ENCODE results near the gene GIPR.

GIPR gene

DNA sequence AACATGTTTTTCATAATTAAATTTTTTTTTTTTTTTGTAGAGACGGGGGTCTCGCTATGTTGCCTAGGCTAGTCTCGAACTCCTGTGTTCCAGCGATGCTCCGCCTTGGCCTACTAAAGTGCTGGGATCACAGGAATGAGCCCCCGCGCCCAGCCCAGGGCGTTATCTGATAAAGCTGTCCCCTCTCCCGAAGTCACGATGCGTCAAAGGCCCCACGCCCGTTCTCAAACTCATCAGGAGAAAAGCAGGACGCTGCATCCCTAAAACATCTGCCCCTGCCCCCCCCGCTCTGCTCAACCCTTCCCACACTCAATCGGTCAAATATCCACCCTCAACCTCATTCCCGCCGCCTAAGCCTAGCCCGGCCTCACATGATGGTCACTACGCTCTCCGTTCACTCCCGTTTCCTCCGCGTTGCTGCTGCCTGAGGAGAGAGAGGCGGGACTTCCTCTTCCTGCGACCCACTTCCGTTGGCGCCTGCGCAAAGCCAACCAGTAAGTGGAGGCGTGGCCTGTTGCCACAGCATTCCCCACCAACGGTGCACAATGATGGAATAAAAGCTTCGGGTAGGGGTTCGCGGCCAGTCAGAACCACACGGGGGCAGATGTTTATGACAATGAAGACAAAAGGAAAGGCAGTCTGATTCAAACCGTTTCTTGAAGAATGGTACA, 23.6 kb downstream of the GIPR start, which contains the start of gene SNRPD2:
Gene SNRPD2 (minus strand): TSS at position 438 of the 671 bp plus-strand sequence. CDS start 65 bp downstream, at position 373.
- peak; percentile 83 for DNase-seq (ENCODE audit: extremely low read depth, low read depth)
- peak within 1 kb of the TSS; percentile 98 for H3K4me3 ChIP-seq (replicated peaks; ENCODE audit: low read depth, low read length)
- TF ChIP-seq, protein P1, sequence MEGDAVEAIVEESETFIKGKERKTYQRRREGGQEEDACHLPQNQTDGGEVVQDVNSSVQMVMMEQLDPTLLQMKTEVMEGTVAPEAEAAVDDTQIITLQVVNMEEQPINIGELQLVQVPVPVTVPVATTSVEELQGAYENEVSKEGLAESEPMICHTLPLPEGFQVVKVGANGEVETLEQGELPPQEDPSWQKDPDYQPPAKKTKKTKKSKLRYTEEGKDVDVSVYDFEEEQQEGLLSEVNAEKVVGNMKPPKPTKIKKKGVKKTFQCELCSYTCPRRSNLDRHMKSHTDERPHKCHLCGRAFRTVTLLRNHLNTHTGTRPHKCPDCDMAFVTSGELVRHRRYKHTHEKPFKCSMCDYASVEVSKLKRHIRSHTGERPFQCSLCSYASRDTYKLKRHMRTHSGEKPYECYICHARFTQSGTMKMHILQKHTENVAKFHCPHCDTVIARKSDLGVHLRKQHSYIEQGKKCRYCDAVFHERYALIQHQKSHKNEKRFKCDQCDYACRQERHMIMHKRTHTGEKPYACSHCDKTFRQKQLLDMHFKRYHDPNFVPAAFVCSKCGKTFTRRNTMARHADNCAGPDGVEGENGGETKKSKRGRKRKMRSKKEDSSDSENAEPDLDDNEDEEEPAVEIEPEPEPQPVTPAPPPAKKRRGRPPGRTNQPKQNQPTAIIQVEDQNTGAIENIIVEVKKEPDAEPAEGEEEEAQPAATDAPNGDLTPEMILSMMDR (IDR thresholded peaks at IDR 0.05; ENCODE audit: low read depth, low read length, missing control alignments), result no peak

DNA sequence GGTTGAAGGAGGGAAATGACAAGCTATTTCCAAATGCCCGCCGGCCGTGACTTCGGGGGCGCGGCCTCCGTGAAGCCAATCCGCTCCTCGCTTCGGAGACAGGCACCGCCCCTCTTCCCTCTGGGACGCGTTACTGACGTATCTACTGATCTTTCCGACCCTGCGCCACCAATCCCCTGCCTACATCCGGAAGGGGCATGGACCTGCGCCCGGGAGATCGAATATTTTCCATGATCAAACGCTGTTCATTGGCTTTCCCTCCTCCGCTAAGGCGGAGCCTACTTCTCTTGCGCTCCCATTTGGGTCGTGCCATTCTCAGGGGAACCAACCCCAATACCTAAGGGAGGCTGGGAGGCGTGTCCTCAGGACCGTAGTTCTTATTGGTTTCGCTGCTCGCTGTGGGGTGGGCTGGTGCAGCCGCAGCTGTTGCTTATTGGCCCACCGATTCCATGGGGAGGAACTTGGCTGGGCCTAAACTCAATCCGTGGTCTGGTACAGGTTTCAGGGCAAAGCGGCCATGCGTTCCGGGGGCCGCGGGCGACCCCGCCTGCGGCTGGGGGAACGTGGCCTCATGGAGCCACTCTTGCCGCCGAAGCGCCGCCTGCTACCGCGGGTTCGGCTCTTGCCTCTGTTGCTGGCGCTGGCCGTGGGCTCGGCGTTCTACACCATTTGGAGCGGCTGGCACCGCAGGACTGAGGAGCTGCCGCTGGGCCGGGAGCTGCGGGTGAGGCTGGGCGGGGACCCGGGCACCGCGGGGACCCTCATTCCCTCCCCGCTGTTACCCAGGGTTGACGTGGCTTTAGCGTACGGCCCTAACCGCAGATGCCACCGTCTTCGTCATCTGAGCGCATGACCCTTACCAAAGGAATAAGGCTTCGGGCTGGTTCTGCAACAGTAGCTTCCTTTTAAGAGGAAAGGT, 24.4 kb downstream of the GIPR start, which contains the start of gene QPCTL:
Gene QPCTL (plus strand): TSS at position 480 of the 919 bp plus-strand sequence. CDS start 38 bp downstream, at position 518.
- TF ChIP-seq, protein P1 (IDR thresholded peaks at IDR 0.05; ENCODE audit: low read depth, low read length, missing control alignments), result no peak

DNA sequence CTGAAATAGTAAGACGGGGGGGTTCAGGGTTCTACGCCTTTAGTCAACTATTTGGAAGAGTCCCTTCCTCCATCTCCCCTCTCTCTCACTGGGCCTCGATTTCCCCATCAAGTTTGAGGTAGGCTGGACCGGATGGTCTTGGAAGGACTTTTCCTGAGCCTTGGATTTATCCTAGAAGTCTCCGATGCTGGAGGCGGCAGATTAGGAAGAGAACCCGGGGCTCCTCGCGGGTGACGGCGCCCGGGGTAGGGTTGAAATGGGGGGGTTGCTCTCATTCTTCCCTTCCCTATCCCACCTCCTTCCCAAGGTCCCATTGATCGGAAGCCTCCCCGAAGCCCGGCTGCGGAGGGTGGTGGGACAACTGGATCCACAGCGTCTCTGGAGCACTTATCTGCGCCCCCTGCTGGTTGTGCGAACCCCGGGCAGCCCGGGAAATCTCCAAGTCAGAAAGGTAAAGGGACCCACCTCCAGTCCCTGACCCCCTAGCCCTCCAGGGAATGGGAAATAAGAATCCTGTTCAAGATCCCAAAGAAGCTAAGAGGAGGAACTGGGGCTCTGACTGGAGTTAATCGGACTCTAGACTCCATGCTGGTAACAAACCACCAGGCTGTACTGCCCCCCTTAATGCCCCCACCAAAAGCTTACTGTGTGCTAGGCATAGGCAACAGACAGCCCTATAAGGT, 25.2 kb downstream of the GIPR start:
- TF ChIP-seq, protein P1 (IDR thresholded peaks at IDR 0.05; ENCODE audit: low read depth, low read length, missing control alignments), result peak; percentile 98
- DNase-seq (ENCODE audit: extremely low read depth, low read depth), result no peak
- H3K4me3 ChIP-seq (replicated peaks; ENCODE audit: low read depth, low read length), result peak overlapping the region; percentile 98

More for the DNA sequence above, 24.4 kb downstream of the GIPR start, which contains the start of gene QPCTL:
- peak within 1 kb of the TSS; percentile 98 for H3K4me3 ChIP-seq (replicated peaks; ENCODE audit: low read depth, low read length)
- DNase-seq (ENCODE audit: extremely low read depth, low read depth), result peak; percentile 99

DNA sequence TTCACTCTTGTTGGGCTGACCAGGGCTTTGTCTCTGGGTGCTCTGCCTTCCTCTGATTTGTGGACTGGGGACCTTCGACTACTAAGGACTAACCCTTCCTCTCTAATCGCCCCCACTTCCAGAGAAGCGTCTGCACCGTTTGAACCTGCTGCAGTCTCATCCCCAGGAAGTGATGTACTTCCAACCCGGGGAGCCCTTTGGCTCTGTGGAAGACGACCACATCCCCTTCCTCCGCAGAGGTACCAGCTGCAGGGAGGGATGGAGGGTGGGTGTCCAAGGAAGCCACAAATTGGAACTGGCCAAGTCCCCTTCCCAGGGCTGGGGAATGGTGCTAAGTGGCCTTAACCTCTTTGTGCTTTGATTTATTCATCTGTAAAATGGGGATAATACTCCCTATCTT, 33.7 kb downstream of the GIPR start:
- DNase-seq (ENCODE audit: extremely low read depth, low read depth), result no peak
- H3K4me3 ChIP-seq (replicated peaks; ENCODE audit: low read depth, low read length), result no peak overlapping the region
- TF ChIP-seq, protein P1 (IDR thresholded peaks at IDR 0.05; ENCODE audit: low read depth, low read length, missing control alignments), result no peak

DNA sequence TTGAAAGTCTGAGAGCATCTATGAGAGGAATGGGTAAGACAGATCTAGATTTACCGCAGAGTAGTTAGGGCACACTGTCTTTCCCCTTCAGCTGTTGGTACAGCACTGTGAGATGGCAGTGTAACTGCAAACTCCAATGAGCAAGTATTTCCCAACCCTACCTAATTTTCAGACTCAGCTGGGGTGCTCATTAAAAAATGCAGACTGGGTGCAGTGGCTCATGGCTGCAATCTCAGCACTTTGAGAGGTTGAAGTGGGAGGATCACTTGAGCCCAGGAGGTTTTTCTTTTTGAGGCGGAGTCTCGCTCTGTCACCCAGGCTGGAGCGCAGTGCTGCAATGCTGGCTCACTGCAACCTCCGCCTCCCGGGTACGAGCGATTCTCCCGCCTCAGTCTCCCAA, 37.1 kb downstream of the GIPR start:
- TF ChIP-seq, protein P1 (IDR thresholded peaks at IDR 0.05; ENCODE audit: low read depth, low read length, missing control alignments), result no peak
- H3K4me3 ChIP-seq (replicated peaks; ENCODE audit: low read depth, low read length), result no peak overlapping the region
- no peak for DNase-seq (ENCODE audit: extremely low read depth, low read depth)

DNA sequence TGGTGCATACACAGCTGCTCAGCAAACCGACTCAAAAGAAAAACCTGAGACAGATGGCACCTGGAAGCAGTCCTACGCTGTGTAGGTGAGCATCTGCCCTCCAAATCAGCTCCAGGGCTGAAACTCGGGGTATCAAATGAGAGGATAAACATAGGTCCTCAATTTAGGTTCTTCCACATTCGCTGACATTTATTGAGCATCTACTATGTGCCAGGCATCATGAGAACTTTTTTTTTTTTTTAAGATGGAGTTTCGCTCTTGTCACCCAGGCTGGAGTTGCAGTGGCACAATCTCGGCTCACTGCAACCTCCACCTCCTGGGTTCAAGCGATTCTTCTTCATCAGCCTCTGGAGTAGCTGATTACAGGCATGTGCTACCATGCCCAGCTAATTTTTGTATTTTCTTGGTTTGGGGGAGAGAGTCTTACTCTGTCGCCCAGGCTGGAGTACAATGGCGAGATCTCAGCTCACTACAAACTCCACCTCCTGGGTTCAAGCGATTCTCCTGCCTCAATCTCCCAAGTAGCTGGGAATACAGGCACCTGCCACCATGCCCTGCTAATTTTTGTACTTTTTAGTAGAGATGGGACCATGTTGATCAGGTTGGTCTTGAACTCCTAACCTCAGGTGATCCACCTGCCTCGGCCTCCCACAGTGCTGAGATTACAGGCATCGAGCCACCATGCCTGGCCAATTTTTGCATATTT, 37.8 kb downstream of the GIPR start:
- DNase-seq (ENCODE audit: extremely low read depth, low read depth), result no peak

More for the DNA sequence above, 37.8 kb downstream of the GIPR start:
- TF ChIP-seq, protein P1 (IDR thresholded peaks at IDR 0.05; ENCODE audit: low read depth, low read length, missing control alignments), result no peak
- H3K4me3 ChIP-seq (replicated peaks; ENCODE audit: low read depth, low read length), result no peak overlapping the region
